Measurements from ENCODE around the gene FAM8A1.

- no peak for TF ChIP-seq YY1 (IDR thresholded peaks at IDR 0.05; ENCODE audit: insufficient read depth, insufficient replicate concordance, low read depth, low read length)
- no peak for TF ChIP-seq JUND (CRISPR knock-in tag; IDR thresholded peaks at IDR 0.05)
- no peak for TF ChIP-seq KDM1A (CRISPR knock-in tag; IDR thresholded peaks at IDR 0.05)
- TF ChIP-seq FOXK2 (IDR thresholded peaks at IDR 0.05) = no peak
- no peak for TF ChIP-seq UBTF (CRISPR knock-in tag; IDR thresholded peaks at IDR 0.05)
- no peak for TF ChIP-seq BHLHE40 (IDR thresholded peaks at IDR 0.05; ENCODE audit: low read length)
- TF ChIP-seq ZBTB38 (CRISPR knock-in tag; IDR thresholded peaks at IDR 0.05) = no peak
- TF ChIP-seq MIXL1 (CRISPR knock-in tag; IDR thresholded peaks at IDR 0.05) = no peak
- TF ChIP-seq ZKSCAN1 (IDR thresholded peaks at IDR 0.05; ENCODE audit: low read length) = no peak
- TF ChIP-seq SPEN (CRISPR knock-in tag; IDR thresholded peaks at IDR 0.05; ENCODE audit: low read depth) = no peak
- no peak for TF ChIP-seq THAP9 (CRISPR knock-in tag; IDR thresholded peaks at IDR 0.05; ENCODE audit: borderline replicate concordance)
- no peak for TF ChIP-seq ZNF672 (CRISPR knock-in tag; IDR thresholded peaks at IDR 0.05)
- no peak for TF ChIP-seq CTCF (CRISPR knock-in tag; IDR thresholded peaks at IDR 0.05)
- TF ChIP-seq ETV5 (CRISPR knock-in tag; IDR thresholded peaks at IDR 0.05; ENCODE audit: borderline replicate concordance) = no peak
These were observed 24.3 kb downstream of the FAM8A1 start for GRCh38 chr6:17624396-17624795.
